ENCODE data around the gene MPPE1. TPM values are rescaled to one million over a fixed set of nuclear protein-coding genes. Genes with fewer than 3 reads are reported as not detected.
A peak's percentile ranks its signal among the peaks of the same experiment; 100 is the strongest.

The MPPE1 gene
- total RNA-seq (2022): 37.6 and 44.4 TPM in 2 replicates
- Bru-seq, nascent RNA: percentile 66 among the genes with signal in this experiment
- BruChase-seq, experiment 1, labeled RNA remaining after a 6-hour chase: percentile 63 among the genes with signal in this experiment
- BruChase-seq, experiment 2, labeled RNA remaining after a 2-hour chase: percentile 62 among the genes with signal in this experiment
- long read RNA-seq, full-length matches to known transcripts: 35 of 57 reads
- long read RNA-seq, partial matches to known transcripts: 5 of 57 reads
- long read RNA-seq, other reads (novel, unspliced or antisense): 17 of 57 reads

DNA sequence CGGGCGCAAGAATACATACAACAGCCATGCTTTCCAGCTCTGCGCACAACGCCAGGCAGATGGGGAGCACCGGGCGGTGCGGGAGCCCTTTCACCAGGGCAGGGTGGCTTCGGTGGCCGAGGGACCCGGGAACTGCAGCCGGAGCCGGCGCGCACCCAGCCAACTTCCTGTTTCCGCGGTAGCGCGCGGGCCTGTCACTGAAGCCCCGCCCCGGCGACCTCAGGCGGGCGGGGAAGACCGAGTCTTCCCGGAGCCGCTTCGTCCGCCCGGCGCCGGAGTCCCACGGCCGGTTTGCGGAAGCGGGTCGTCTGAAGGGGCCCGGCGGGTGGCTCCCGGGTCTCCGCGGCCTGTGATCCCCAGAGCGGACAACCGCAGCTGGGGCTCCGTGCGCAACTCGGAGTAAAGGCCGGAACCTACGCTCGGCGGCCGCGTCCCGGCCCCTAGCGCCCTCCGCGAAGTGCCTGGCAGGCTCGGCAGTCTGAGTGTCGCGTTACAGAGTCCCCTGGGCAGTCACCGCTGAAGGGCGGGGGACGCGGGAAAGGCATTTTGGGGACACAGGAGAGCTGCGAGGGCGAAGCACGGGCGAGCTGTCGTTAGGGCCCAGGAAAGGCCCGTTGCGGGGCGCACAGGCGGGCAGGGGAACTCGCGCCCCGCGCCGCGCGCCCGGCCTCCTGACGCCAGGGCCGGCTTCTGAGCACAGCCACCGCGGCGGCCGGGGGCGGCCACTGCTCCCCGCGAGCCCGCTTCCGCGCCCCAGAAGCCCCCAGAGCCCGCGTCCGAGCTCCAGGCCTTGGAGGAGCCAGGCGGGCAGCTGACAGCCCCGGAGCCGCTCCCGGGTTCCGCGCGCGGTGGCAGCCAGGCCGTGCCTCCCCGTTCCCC, at the start of gene MPPE1:
TSS of gene MPPE1 (minus strand) at position 136 of the 879 bp plus-strand sequence. CDS start 11,053 bp downstream, outside the sequence.
- CTCF ChIA-PET: no interaction called here
- intact Hi-C loops (cut with micrococcal nuclease; ENCODE audit: unreplicated experiment): loop anchor here (2.0 kb wide), 1 partner anchor 58 kb away; the partner anchor contains the start of gene CHMP1B
- Mint-ChIP-seq H3K4me3 (ENCODE audit: low read depth, unreplicated experiment) (peak within 1 kb of the TSS; percentile 82), H3K36me3 (ENCODE audit: insufficient read depth, unreplicated experiment) (peaks cover 26% of the 10 kb centered on the region), H3K27ac (ENCODE audit: unreplicated experiment) (peak within 1 kb of the TSS; percentile 84), H3K9me3 (ENCODE audit: low read depth, unreplicated experiment) (no peaks in the 10 kb centered on the region), H3K27me3 (ENCODE audit: unreplicated experiment) (no peaks in the 10 kb centered on the region), H3K4me1 (ENCODE audit: low read depth, unreplicated experiment) (peaks cover 20% of the 10 kb centered on the region)
- TF ChIP-seq, protein P1, sequence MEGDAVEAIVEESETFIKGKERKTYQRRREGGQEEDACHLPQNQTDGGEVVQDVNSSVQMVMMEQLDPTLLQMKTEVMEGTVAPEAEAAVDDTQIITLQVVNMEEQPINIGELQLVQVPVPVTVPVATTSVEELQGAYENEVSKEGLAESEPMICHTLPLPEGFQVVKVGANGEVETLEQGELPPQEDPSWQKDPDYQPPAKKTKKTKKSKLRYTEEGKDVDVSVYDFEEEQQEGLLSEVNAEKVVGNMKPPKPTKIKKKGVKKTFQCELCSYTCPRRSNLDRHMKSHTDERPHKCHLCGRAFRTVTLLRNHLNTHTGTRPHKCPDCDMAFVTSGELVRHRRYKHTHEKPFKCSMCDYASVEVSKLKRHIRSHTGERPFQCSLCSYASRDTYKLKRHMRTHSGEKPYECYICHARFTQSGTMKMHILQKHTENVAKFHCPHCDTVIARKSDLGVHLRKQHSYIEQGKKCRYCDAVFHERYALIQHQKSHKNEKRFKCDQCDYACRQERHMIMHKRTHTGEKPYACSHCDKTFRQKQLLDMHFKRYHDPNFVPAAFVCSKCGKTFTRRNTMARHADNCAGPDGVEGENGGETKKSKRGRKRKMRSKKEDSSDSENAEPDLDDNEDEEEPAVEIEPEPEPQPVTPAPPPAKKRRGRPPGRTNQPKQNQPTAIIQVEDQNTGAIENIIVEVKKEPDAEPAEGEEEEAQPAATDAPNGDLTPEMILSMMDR (IDR thresholded peaks at IDR 0.05; ENCODE audit: unreplicated experiment): no peak
- BruUV-seq (replicated peaks): no TSS peak
- peak; percentile 89 for DNase-seq

DNA sequence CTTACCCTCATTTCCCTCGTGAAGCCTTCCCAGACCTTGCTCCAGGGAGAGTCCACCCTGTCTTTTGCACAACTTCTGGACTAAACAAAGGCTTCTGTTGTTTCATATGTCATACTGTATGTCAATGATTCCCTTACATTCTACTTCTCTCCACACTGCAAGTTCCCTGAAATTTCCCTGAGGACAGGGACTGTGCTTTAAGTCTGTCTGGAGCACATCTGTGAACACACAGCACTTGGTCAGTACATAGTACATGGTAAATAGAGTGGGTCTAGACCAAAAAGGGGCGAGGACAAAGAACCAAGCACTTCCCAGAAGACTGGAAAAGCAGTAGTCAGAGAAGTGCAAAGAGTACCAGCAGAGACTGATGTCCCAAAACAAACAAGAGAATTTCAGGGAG, 49.5 kb upstream of the MPPE1 start:
- intact Hi-C loops (cut with micrococcal nuclease; ENCODE audit: unreplicated experiment): no loop called here
- Mint-ChIP-seq H3K9me3 (ENCODE audit: low read depth, unreplicated experiment) (peaks cover 10% of the 10 kb centered on the region), H3K27ac (ENCODE audit: unreplicated experiment) (no peak overlapping the region), H3K4me1 (ENCODE audit: low read depth, unreplicated experiment) (no peaks in the 10 kb centered on the region), H3K4me3 (ENCODE audit: low read depth, unreplicated experiment) (no peak overlapping the region), H3K36me3 (ENCODE audit: insufficient read depth, unreplicated experiment) (no peaks in the 10 kb centered on the region), H3K27me3 (ENCODE audit: unreplicated experiment) (no peaks in the 10 kb centered on the region)
- TF ChIP-seq, protein P1 (IDR thresholded peaks at IDR 0.05; ENCODE audit: unreplicated experiment): no peak
- no peak for DNase-seq
- CTCF ChIA-PET: no interaction called here
- no TSS peak for BruUV-seq (replicated peaks)

GRCh38 chr18:11956371-11957308, 48.5 kb upstream of the MPPE1 start:
- intact Hi-C loops (cut with micrococcal nuclease; ENCODE audit: unreplicated experiment): no loop called here
- no peaks in the 10 kb centered on the region for H3K27me3 Mint-ChIP-seq (ENCODE audit: unreplicated experiment)
- CTCF ChIA-PET: no interaction called here
- TF ChIP-seq, protein P1 (IDR thresholded peaks at IDR 0.05; ENCODE audit: unreplicated experiment): no peak
- no peak overlapping the region for H3K4me3 Mint-ChIP-seq (ENCODE audit: low read depth, unreplicated experiment)
- no peaks in the 10 kb centered on the region for H3K36me3 Mint-ChIP-seq (ENCODE audit: insufficient read depth, unreplicated experiment)
- DNase-seq: peak; percentile 11
- no peaks in the 10 kb centered on the region for H3K4me1 Mint-ChIP-seq (ENCODE audit: low read depth, unreplicated experiment)
- BruUV-seq (replicated peaks): no TSS peak
- peaks cover 10% of the 10 kb centered on the region for H3K9me3 Mint-ChIP-seq (ENCODE audit: low read depth, unreplicated experiment)
- H3K27ac Mint-ChIP-seq (ENCODE audit: unreplicated experiment): peak overlapping the region; percentile 56
